HCT116 (cell line): ENCODE measurements around the gene APH1B. TPM values are rescaled to one million over a fixed set of nuclear protein-coding genes. Genes with fewer than 3 reads are reported as not detected.

Source experiments
- ATAC-seq: fragments of 200-7000 bp; cut with Tn5 transposase; 2 replicates; pipeline ENCODE4 v1.9.1; 2020; ENCODE audit warnings: mild to moderate bottlenecking, moderate library complexity
- BruUV-seq: library from RNA; stranded (reverse); fragments of 400-500 nt; replicated peaks from 2 replicates; lab custom pipeline; 2021; lab: Mats Ljungman, UMichigan
- CTCF ChIA-PET: fragments of 300-600 bp; sonication (Branson Sonifier 250); formaldehyde crosslinking; loops from one replicate; lab custom pipeline; 2021; ENCODE audit warnings: antibody characterized with exemption; lab: Charles Lee
- POLR2A ChIA-PET: fragments of 300-600, 350-600 bp; sonication (Branson Sonifier 250); formaldehyde crosslinking; loops from one replicate; lab custom pipeline; 2021; ENCODE audit warnings: antibody characterized with exemption; lab: Charles Lee
- RAD21 ChIA-PET, 2 experiments: fragments of 300-600 bp; sonication (Branson Sonifier 250); formaldehyde crosslinking; loops; one replicate each; lab custom pipeline; 2023; ENCODE audit warnings: low total read pairs in 2 of 2; ENCODE audit not compliant: uncharacterized antibody in 2 of 2, unreplicated experiment in 2 of 2, low non-redundant PET in 1 of 2; lab: Charles Lee
- DNase-seq: peaks from one replicate; pipeline ENCODE4 v3.0.0-alpha.2; 2010; ENCODE audit warnings: low read depth, low spot score
- H2AFZ ChIP-seq: fragments of 200-600 bp; shearing (Covaris generic), sonication (generic); 2 replicates; pipeline ENCODE4 v1.6.1; 2017; ENCODE audit warnings: low read depth, mixed run types, mixed read lengths, antibody characterized with exemption, low read length; ENCODE audit not compliant: poor library complexity, severe bottlenecking
- H3K27ac ChIP-seq: 2 replicates; pipeline ENCODE4 v1.5.1; 2012; ENCODE audit warnings: low read depth, low read length
- H3K27me3 ChIP-seq: fragments of 200-600 bp; sonication (generic); 2 replicates; pipeline ENCODE4 v1.6.1; 2016; ENCODE audit warnings: mixed run types, low read length, mixed read lengths; ENCODE audit not compliant: insufficient read depth
- H3K36me3 ChIP-seq, 2 experiments: fragments of 200-500 bp in 1 of 2; fragments of 200-600 bp in 1 of 2; sonication (Bioruptor generic) in 1 of 2; sonication (generic) in 1 of 2; 2 replicates each; pipeline versions ENCODE4 v1.5.1 to v1.6.1; 2014 to 2016; ENCODE audit warnings: low read length in 2 of 2, inconsistent platforms in 1 of 2, mixed read lengths in 1 of 2, mixed run types in 1 of 2; ENCODE audit not compliant: insufficient read depth in 2 of 2, control insufficient read depth in 1 of 2
- H3K4me1 ChIP-seq, 2 experiments: fragments of 200-600 bp in 1 of 2; sonication (generic) in 1 of 2; 2 replicates each; pipeline versions ENCODE4 v1.5.1 to v1.6.1; 2012 to 2017; ENCODE audit warnings: low read length in 2 of 2, inconsistent platforms in 1 of 2, mild to moderate bottlenecking in 1 of 2, mixed read lengths in 1 of 2, mixed run types in 1 of 2, moderate library complexity in 1 of 2; ENCODE audit not compliant: insufficient read depth in 2 of 2, control insufficient read depth in 1 of 2
- H3K4me2 ChIP-seq: fragments of 200-600 bp; sonication (generic); 2 replicates; pipeline ENCODE4 v1.6.1; 2017; ENCODE audit warnings: mixed run types, low read length, mixed read lengths
- H3K4me3 ChIP-seq, 2 experiments: fragments of 200-600 bp in 1 of 2; sonication (generic) in 1 of 2; replicated peaks in 1 of 2; 2 replicates each; pipeline ENCODE4 v1.5.1; 2011 to 2016; ENCODE audit warnings: low read length in 2 of 2, control low read depth in 1 of 2, low read depth in 1 of 2, mild to moderate bottlenecking in 1 of 2, mixed read lengths in 1 of 2, mixed run types in 1 of 2
- H3K79me2 ChIP-seq: fragments of 200-600 bp; sonication (generic); 2 replicates; pipeline ENCODE4 v1.6.1; 2017; ENCODE audit warnings: mild to moderate bottlenecking, mixed run types, low read length, moderate library complexity, mixed read lengths; ENCODE audit not compliant: insufficient read depth
- H3K9ac ChIP-seq: fragments of 200-600 bp; sonication (generic); 2 replicates; pipeline ENCODE4 v1.6.1; 2016; ENCODE audit warnings: low read length, mixed read lengths
- H3K9me2 ChIP-seq: fragments of 200-600 bp; sonication (generic), shearing (Covaris generic); 2 replicates; pipeline ENCODE4 v1.6.1; 2017; ENCODE audit warnings: mixed run types, mild to moderate bottlenecking, moderate library complexity; ENCODE audit not compliant: insufficient read depth
- H3K9me3 ChIP-seq, 2 experiments: fragments of 200-500 bp in 1 of 2; fragments of 200-600 bp in 1 of 2; sonication (Bioruptor generic) in 1 of 2; sonication (generic) in 1 of 2; 2 replicates each; pipeline ENCODE4 v1.6.1; 2014 to 2017; ENCODE audit warnings: low read length in 2 of 2, mixed read lengths in 2 of 2, inconsistent platforms in 1 of 2, low read depth in 1 of 2, mild to moderate bottlenecking in 1 of 2, mixed run types in 1 of 2, moderate library complexity in 1 of 2; ENCODE audit not compliant: control insufficient read depth in 1 of 2, insufficient read depth in 1 of 2
- H4K20me1 ChIP-seq: fragments of 200-600 bp; sonication (generic), shearing (Covaris generic); 2 replicates; pipeline ENCODE4 v1.6.1; 2017; ENCODE audit warnings: mixed run types, mild to moderate bottlenecking, moderate library complexity; ENCODE audit not compliant: insufficient read depth
- CBX3 ChIP-seq: IDR thresholded peaks from 2 replicates; pipeline ENCODE4 v1.6.1; 2012; ENCODE audit warnings: low read depth
- CEBPB ChIP-seq: IDR thresholded peaks from 2 replicates; pipeline ENCODE4 v1.6.1; 2012; ENCODE audit warnings: low read depth
- EGR1 ChIP-seq: IDR thresholded peaks from 2 replicates; pipeline ENCODE4 v1.6.1; 2012; ENCODE audit warnings: low read depth
- ELF1 ChIP-seq: IDR thresholded peaks from 2 replicates; pipeline ENCODE4 v1.6.1; 2012; ENCODE audit warnings: low read depth, borderline replicate concordance
- EZH2phosphoT487 ChIP-seq: fragments of 200-600 bp; IDR thresholded peaks from 2 replicates; pipeline ENCODE4 v1.6.1; 2018; ENCODE audit warnings: antibody characterized with exemption, borderline replicate concordance
- JUND ChIP-seq: IDR thresholded peaks from 2 replicates; pipeline ENCODE4 v1.6.1; 2012
- POLR2A ChIP-seq: IDR thresholded peaks from 2 replicates; pipeline ENCODE4 v1.7.0; 2011; ENCODE audit warnings: borderline replicate concordance; ENCODE audit not compliant: insufficient read depth, insufficient read length; ENCODE audit errors: extremely low read depth
- RAD21 ChIP-seq: IDR thresholded peaks from 2 replicates; pipeline ENCODE4 v1.6.1; 2012; ENCODE audit warnings: low read depth, mild to moderate bottlenecking
- SIN3A ChIP-seq: IDR thresholded peaks from 2 replicates; pipeline ENCODE4 v1.6.1; 2012; ENCODE audit warnings: low read depth
- SP1 ChIP-seq: IDR thresholded peaks from 2 replicates; pipeline ENCODE4 v1.6.1; 2012; ENCODE audit warnings: low read depth
- SRF ChIP-seq: IDR thresholded peaks from 2 replicates; pipeline ENCODE4 v1.6.1; 2012; ENCODE audit warnings: low read depth
- TCF7L2 ChIP-seq: IDR thresholded peaks from 2 replicates; pipeline ENCODE4 v1.7.0; 2011; ENCODE audit warnings: borderline replicate concordance, inconsistent platforms; ENCODE audit not compliant: insufficient read depth, insufficient read length; ENCODE audit errors: extremely low read depth
- YY1 ChIP-seq: IDR thresholded peaks from 2 replicates; pipeline ENCODE4 v1.6.1; 2011; ENCODE audit warnings: low read length, low read depth, moderate library complexity, mild to moderate bottlenecking; ENCODE audit not compliant: insufficient replicate concordance; ENCODE audit errors: extremely low read depth
- intact Hi-C: fragments of 100-400 bp; cut with micrococcal nuclease; formaldehyde crosslinking; loops from 2 replicates; pipeline ENCODE4 v1.10.0; 2022
- total RNA-seq: library from RNA; stranded (reverse); gene quantifications from one replicate; pipeline ENCODE4 v1.2.1, GENCODE V29; 2021; ENCODE audit not compliant: unreplicated experiment
- TF ChIP-seq, protein P1 (sequence below): IDR thresholded peaks from 2 replicates; pipeline ENCODE4 v1.6.1; 2012
- TF ChIP-seq, protein P2 (sequence below), 3 experiments: fragments of 200-600 bp in 1 of 3; sonication (generic) in 1 of 3; IDR thresholded peaks in 2 of 3; conservative IDR thresholded peaks in 1 of 3; 2 replicates each; pipeline ENCODE4 v1.5.1; 2012 to 2017; ENCODE audit warnings: low read depth in 2 of 3, low read length in 2 of 3, antibody characterized with exemption in 1 of 3, borderline replicate concordance in 1 of 3, control low read depth in 1 of 3, mild to moderate bottlenecking in 1 of 3, mixed read lengths in 1 of 3, mixed run types in 1 of 3, moderate library complexity in 1 of 3; ENCODE audit not compliant: insufficient read depth in 1 of 3
- TF ChIP-seq, protein P3 (sequence below): IDR thresholded peaks from 2 replicates; pipeline ENCODE4 v1.6.1; 2012; ENCODE audit warnings: low read depth

APH1B gene
- total RNA-seq, 1 experiment from 2014 or later, result 8.5 TPM

DNA sequence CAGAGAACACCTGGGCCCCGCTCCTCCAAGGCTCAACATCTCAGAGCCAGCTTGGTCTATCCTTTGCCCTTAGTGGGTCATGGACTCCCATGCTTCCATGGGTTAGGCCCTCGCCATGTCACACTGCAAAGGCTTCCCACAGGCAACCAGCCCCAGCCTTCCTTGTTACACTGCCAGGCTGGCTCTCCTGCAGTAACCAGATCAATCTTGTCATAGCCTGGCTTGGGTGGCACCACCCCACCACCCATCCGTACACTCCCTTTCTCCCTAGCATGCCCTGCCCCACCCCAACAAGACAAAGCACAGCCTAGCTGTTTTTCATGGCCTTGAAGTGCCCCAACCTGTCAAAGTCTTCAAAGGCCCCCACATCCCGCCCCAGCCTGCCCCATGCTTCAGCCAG is 73.8 kb downstream of the APH1B start:
- ChIA-PET CTCF (no interaction called here), RAD21 (no interaction called here), POLR2A (no interaction called here)
- Histone ChIP-seq H3K27ac (no peak overlapping the region), H3K79me2 (no peaks in the 10 kb centered on the region), H2AFZ (no peak overlapping the region), H3K4me3 (no peak overlapping the region), H3K9me2 (no peaks in the 10 kb centered on the region), H3K9ac (no peak overlapping the region), H3K4me1 (no peaks in the 10 kb centered on the region), H3K4me2 (no peak overlapping the region), H4K20me1 (no peaks in the 10 kb centered on the region), H3K9me3 (no peaks in the 10 kb centered on the region), H3K36me3 (no peaks in the 10 kb centered on the region), H3K27me3 (no peaks in the 10 kb centered on the region)
- intact Hi-C loops, result no loop called here
- no peak for DNase-seq
- no peak for TF ChIP-seq SRF
- no peak for TF ChIP-seq CBX3
- no peak for TF ChIP-seq EGR1
- TF ChIP-seq CEBPB, result no peak
- no peak for TF ChIP-seq SP1
- TF ChIP-seq EZH2phosphoT487, result no peak
- no peak for TF ChIP-seq JUND
- no peak for TF ChIP-seq YY1
- TF ChIP-seq, protein P1, sequence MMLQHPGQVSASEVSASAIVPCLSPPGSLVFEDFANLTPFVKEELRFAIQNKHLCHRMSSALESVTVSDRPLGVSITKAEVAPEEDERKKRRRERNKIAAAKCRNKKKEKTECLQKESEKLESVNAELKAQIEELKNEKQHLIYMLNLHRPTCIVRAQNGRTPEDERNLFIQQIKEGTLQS, result no peak
- TF ChIP-seq, protein P2, sequence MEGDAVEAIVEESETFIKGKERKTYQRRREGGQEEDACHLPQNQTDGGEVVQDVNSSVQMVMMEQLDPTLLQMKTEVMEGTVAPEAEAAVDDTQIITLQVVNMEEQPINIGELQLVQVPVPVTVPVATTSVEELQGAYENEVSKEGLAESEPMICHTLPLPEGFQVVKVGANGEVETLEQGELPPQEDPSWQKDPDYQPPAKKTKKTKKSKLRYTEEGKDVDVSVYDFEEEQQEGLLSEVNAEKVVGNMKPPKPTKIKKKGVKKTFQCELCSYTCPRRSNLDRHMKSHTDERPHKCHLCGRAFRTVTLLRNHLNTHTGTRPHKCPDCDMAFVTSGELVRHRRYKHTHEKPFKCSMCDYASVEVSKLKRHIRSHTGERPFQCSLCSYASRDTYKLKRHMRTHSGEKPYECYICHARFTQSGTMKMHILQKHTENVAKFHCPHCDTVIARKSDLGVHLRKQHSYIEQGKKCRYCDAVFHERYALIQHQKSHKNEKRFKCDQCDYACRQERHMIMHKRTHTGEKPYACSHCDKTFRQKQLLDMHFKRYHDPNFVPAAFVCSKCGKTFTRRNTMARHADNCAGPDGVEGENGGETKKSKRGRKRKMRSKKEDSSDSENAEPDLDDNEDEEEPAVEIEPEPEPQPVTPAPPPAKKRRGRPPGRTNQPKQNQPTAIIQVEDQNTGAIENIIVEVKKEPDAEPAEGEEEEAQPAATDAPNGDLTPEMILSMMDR (IDR thresholded peaks at IDR 0.05 in 2 of 3, conservative IDR thresholded peaks at IDR 0.05 in 1 of 3; ENCODE audit: borderline replicate concordance in 1 of 3, insufficient read depth in 1 of 3, low read depth in 2 of 3, low read length in 2 of 3), result no peak
- no peak for TF ChIP-seq POLR2A
- no peak for TF ChIP-seq ELF1
- TF ChIP-seq, protein P3, sequence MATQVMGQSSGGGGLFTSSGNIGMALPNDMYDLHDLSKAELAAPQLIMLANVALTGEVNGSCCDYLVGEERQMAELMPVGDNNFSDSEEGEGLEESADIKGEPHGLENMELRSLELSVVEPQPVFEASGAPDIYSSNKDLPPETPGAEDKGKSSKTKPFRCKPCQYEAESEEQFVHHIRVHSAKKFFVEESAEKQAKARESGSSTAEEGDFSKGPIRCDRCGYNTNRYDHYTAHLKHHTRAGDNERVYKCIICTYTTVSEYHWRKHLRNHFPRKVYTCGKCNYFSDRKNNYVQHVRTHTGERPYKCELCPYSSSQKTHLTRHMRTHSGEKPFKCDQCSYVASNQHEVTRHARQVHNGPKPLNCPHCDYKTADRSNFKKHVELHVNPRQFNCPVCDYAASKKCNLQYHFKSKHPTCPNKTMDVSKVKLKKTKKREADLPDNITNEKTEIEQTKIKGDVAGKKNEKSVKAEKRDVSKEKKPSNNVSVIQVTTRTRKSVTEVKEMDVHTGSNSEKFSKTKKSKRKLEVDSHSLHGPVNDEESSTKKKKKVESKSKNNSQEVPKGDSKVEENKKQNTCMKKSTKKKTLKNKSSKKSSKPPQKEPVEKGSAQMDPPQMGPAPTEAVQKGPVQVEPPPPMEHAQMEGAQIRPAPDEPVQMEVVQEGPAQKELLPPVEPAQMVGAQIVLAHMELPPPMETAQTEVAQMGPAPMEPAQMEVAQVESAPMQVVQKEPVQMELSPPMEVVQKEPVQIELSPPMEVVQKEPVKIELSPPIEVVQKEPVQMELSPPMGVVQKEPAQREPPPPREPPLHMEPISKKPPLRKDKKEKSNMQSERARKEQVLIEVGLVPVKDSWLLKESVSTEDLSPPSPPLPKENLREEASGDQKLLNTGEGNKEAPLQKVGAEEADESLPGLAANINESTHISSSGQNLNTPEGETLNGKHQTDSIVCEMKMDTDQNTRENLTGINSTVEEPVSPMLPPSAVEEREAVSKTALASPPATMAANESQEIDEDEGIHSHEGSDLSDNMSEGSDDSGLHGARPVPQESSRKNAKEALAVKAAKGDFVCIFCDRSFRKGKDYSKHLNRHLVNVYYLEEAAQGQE, result no peak
- TF ChIP-seq SIN3A, result no peak
- TF ChIP-seq TCF7L2, result no peak
- TF ChIP-seq RAD21, result no peak
- no peak for ATAC-seq
- no TSS peak for BruUV-seq
